ENCODE measurements around the gene ZNF497. TPM values are rescaled to one million over a fixed set of nuclear protein-coding genes. Genes with fewer than 3 reads are reported as not detected.
A peak's percentile ranks its signal among the peaks of the same experiment; 100 is the strongest.

Gene ZNF497
- total RNA-seq, 1 donor from 2014 or later, result 2.5 TPM

DNA sequence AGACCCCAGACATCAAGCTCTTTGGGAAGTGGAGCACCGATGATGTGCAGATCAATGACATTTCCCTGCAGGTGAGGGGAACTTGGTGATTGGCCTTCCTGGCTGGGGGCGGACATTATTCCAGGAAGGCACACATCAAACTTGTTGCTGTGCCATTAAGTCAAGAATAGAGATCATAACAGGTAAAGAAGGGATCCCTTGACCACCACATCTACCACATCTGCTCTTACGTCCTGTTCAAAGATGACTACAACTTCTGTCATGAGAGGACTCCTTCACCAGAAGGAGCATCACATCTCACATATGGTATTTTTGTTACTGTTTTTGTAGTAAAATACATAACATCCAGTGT is 25.6 kb upstream of the ZNF497 start:
- intact Hi-C loops (cut with DNase I), result no loop called here
- ATAC-seq (no peak), DNase-seq (no peak)
- TF ChIP-seq, protein P1, sequence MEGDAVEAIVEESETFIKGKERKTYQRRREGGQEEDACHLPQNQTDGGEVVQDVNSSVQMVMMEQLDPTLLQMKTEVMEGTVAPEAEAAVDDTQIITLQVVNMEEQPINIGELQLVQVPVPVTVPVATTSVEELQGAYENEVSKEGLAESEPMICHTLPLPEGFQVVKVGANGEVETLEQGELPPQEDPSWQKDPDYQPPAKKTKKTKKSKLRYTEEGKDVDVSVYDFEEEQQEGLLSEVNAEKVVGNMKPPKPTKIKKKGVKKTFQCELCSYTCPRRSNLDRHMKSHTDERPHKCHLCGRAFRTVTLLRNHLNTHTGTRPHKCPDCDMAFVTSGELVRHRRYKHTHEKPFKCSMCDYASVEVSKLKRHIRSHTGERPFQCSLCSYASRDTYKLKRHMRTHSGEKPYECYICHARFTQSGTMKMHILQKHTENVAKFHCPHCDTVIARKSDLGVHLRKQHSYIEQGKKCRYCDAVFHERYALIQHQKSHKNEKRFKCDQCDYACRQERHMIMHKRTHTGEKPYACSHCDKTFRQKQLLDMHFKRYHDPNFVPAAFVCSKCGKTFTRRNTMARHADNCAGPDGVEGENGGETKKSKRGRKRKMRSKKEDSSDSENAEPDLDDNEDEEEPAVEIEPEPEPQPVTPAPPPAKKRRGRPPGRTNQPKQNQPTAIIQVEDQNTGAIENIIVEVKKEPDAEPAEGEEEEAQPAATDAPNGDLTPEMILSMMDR (IDR thresholded peaks at IDR 0.05), result no peak
- Histone ChIP-seq H3K27me3 (ENCODE audit: low read depth) (no peaks in the 10 kb centered on the region), H3K4me3 (peak overlapping the region; percentile 80), H3K27ac (no peak overlapping the region), H3K4me1 (peaks cover 42% of the 10 kb centered on the region), H3K36me3 (peaks cover 51% of the 10 kb centered on the region), H3K9me3 (no peaks in the 10 kb centered on the region)

DNA sequence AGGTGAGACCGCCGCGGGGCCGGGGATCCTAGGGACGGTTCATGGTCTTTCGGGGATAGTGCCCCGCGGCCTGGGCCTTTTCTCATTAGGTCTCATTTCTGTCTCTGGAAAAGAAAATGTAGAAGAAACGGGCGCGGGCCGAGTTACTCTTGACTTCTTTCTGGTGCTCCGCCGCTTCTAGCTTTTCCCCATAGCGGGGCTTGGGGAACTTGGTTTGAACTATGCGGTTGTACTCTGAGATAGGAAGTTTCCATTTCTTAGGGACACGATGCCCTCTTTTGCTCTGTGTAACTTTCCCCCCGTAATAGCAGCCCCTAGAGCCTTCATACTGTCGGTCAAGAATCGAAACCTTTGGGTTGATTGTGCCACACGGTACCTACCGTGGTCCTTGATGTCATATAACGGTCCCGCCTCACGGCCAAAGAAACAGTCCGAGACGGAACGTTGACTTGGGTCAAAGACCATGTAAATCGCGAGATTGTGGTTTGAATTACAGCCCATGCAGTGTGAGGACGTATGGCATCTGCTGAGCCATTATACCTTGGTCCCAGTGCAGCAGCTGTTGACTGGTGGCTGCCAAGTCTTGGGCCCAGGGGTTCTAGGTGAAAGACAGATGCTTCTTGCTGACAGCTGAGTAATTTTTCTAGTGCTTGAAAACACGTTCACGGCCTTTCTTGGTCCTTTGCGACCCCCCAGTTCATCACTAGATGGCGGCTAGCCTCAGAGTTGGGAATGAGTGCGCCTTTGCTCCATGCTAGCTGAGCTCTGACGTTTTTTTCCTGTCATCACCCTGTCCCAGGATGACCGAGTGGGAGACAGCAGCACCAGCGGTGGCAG is 25.0 kb upstream of the ZNF497 start:
- Histone ChIP-seq H3K9me3 (no peaks in the 10 kb centered on the region), H3K4me3 (peak overlapping the region; percentile 80), H3K27ac (peak overlapping the region; percentile 99), H3K4me1 (peaks cover 42% of the 10 kb centered on the region), H3K36me3 (peaks cover 45% of the 10 kb centered on the region), H3K27me3 (ENCODE audit: low read depth) (no peaks in the 10 kb centered on the region)
- DNase-seq (no peak), ATAC-seq (no peak)
- TF ChIP-seq, protein P1 (IDR thresholded peaks at IDR 0.05), result no peak
- intact Hi-C loops (cut with DNase I), result no loop called here

DNA sequence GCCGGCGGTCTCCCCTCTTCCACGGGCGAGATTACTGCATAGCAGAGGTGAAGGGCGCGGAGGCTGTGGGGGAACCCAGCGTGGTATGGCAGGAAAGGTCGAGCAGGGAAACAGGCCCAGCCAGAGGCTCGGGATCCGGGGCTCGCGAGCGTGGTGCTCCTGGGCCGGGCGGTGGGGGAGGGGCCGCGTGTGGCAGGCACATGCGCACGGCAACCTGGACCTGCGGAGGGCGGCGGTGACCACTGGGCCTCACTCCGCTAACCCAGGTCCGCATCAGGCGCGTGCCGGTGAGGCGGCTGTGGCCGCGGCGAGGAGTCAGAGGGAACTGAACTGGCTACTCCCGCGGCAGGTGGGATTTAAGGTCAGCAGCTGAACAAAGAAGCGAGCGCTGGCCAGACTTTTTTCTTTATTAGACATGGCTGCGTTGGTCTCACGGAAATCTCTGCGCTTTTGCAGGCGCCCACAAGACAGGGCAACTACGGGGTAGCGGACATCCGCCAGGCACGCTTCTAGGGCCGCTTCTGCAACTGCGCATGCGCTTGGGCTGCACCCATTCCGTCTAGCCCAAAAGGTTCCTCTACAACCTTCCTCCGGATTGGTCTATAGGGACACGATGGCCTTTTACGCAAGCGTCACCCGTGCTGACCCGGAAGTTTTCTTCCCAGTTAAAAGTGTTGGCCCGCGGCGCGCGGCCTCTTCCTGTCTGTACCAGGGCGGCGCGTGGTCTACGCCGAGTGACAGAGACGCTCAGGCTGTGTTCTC is 24.2 kb upstream of the ZNF497 start, which contains the start of gene RPS5:
RPS5 (plus strand) TSS at position 694 of the 762 bp plus-strand sequence. CDS start 869 bp downstream, outside the sequence.
- Histone ChIP-seq H3K4me1 (peaks cover 48% of the 10 kb centered on the region), H3K36me3 (peaks cover 39% of the 10 kb centered on the region), H3K9me3 (no peaks in the 10 kb centered on the region), H3K27ac (peak within 1 kb of the TSS; percentile 99), H3K4me3 (peak within 1 kb of the TSS; percentile 80), H3K27me3 (ENCODE audit: low read depth) (no peaks in the 10 kb centered on the region)
- TF ChIP-seq, protein P1 (IDR thresholded peaks at IDR 0.05), result no peak
- DNase-seq (peak; percentile 97), ATAC-seq (peak; percentile 96 to 97)
- intact Hi-C loops (cut with DNase I), result no loop called here

DNA sequence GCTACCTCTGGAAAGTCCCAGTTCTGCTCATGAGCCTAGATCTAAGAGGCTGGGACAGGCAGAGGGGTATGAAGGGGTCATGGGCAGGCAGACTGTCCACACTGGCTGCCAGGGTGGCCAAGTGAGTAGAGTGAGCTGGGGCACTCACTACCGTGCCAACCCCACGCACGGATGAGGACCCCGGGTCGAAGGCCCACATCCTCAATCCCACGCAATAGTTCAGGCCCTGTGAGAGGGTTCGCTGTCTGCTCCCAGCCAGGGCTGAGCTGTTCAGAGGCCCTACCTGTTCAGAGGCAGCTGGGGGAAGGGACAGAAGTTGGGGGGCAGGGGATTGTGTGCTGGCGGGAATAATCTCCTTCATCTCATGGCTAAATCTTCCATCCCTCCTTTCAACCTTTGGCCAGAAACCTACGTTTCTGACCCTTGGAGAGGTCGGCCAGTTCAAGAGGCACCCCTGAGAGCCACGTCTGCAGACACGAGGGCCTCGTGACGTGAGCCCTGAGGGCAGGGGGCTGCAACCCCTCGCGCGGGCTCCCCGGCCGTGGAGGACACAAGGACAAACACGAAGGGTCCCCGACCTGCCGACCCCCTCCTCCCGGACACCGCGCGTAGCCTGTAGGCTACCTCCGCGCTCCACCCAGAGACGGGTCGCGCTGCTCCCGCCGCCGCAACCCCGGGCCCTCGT is 23.5 kb upstream of the ZNF497 start:
- DNase-seq (peak; percentile 48), ATAC-seq (peak; percentile 18 to 31)
- Histone ChIP-seq H3K36me3 (peaks cover 31% of the 10 kb centered on the region), H3K4me3 (peak overlapping the region; percentile 80), H3K9me3 (no peaks in the 10 kb centered on the region), H3K27ac (peak overlapping the region; percentile 99), H3K27me3 (ENCODE audit: low read depth) (no peaks in the 10 kb centered on the region), H3K4me1 (peaks cover 51% of the 10 kb centered on the region)
- TF ChIP-seq, protein P1 (IDR thresholded peaks at IDR 0.05), result no peak
- intact Hi-C loops (cut with DNase I), result no loop called here

DNA sequence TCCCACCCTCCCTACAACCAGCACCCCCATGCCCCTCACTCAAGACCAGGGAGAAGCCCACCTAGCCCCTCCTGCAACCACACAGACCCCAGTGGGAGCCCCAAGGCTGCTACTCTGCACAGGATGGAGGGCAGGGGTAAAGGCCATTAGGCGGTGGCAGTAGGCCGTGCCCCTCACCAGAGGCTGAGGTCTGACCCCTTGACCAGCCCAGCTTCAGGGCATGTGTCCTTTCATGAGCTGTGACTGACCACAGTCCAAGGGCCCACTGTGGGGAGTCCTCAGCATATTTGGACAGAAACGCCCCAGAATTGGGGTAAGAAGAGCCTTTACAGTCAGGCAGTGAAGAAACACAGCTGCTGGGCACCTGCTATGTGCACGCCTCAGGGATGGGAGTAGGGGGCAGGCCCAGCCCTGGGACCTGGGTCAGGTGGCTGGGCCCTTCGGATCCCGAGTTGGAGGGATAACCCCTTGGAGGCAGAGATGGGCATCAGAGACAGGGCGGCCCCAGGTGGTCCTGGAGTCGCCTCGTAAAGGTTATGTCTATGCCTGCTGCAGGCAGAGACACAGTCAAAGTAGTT is 22.9 kb upstream of the ZNF497 start:
- TF ChIP-seq, protein P1 (IDR thresholded peaks at IDR 0.05), result no peak
- ATAC-seq (no peak), DNase-seq (peak; percentile 46)
- peak overlapping the region; percentile 99 for H3K27ac ChIP-seq
- intact Hi-C loops (cut with DNase I), result no loop called here
- H3K27me3 ChIP-seq (ENCODE audit: low read depth), result no peaks in the 10 kb centered on the region
- H3K36me3 ChIP-seq, result peaks cover 25% of the 10 kb centered on the region
- peak overlapping the region; percentile 80 for H3K4me3 ChIP-seq
- H3K9me3 ChIP-seq, result no peaks in the 10 kb centered on the region
- H3K4me1 ChIP-seq, result peaks cover 48% of the 10 kb centered on the region

Data from lower lobe of right lung (tissue), 2 donors.